HK-2 (cell line): Measurements from ENCODE around the gene GPRC5A.

Experiments used
- DNase-seq: peaks from one replicate; pipeline ENCODE4 v3.0.0-alpha.2; 2018; ENCODE audit not compliant: unreplicated experiment

The GPRC5A gene

DNA sequence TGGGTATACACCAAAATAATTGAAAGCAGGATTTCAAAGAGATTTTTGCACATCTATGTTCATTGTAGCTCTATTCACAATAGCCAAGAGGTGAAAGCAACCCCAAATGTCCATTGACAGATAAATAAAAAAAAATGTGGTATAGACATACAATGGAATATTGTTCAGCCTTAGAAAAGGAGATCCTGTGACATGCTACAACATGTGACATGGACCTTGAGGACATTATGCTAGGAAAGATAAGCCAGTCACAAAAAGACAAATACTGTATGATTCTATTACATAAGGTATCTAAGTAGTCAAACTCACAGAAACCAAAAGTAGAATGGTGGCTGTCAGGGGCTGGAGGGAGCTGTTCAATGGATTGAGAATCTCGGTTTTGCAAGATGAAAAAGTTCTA is 48.5 kb downstream of the GPRC5A start:
- DNase-seq = no peak

GRCh38 chr12:12941450-12942350 is 50.3 kb downstream of the GPRC5A start:
- no peak for DNase-seq

GRCh38 chr12:12943586-12944260 is 52.4 kb downstream of the GPRC5A start:
- no peak for DNase-seq

DNA sequence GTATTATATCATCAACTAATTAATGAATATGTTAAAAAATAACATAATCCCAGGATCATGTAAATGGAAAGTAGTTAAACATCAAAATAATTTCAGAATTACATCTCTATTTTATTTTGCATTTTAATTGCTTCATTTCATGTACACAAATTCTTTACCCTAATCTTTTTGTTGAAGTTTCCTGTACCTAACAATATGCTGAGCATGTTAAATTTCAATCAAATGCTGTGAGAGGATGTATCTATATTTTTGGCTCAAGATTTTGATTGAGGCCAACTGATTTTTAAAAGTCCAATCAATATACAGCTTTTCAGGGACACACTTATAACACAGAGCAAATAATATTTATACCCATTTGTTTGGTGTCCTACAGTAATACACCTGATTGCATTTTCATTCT is 54.2 kb downstream of the GPRC5A start:
- no peak for DNase-seq

- no peak for DNase-seq
Measured at GRCh38 chr12:12946686-12947355, 55.5 kb downstream of the GPRC5A start.

DNA sequence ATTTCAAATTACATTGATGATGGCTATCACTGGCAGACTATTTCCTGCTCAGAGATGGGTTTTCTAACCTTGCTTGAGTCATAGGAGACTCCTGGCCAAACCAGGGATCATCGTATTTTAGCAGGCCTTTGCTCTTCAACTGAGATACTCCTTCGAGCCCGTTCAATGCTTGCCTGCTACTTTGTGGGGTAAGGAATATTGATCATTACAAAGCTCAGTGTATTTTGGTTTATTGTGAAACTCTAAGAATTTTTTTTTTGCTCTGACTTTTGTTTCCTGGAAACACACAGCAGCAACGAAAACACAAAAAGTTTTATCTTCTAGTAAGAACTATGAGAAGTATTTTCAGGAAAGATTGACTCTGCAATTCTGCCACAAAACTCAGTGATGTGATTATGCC is 56.5 kb downstream of the GPRC5A start:
- DNase-seq = no peak

DNA sequence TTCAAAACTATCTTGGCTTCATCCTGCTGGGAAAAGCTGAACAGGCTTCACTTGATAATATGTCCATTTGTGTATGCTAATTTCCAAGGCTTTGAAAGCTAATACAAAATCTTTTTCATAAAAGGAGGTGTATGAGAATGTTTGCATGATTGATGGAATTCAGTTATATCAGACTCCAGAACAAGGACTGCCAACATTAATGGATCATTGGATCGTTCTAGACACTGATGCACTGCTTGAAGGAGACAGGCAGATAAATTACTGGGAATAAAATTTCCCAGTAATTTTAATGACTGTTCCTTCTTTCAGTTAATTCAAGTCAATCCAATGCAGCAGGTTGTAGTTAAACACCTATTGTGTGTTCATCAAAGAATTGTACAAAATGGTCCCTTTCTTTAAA is 60.1 kb downstream of the GPRC5A start:
- DNase-seq = no peak

DNA sequence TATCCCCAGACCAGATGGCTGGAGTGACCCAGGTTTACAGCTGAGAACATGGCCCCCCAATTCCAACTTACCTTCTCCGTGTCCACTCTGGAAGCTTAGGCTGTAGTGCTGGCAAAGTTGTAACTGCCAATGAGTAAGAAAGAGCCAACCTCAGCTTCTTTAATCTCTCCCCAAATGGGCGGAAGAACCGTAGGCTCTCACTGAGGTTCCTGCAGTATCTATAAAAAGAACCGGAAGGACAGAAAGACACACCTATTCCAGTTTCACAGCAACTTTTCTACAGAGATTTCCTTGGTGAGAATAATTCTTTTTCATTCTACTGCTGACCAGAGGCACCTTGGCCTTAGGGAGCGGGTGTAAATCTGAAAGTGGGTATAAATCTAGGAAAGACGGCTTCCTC is 60.7 kb downstream of the GPRC5A start, which contains the start of gene GPRC5D:
GPRC5D (minus strand) TSS at position 135 of the 400 bp plus-strand sequence. CDS start 1,786 bp downstream, outside the sequence.
- DNase-seq = no peak

GRCh38 chr12:12954356-12954755 is 63.0 kb downstream of the GPRC5A start:
- DNase-seq = no peak

- DNase-seq = no peak
Measured at GRCh38 chr12:12954878-12955625, 63.7 kb downstream of the GPRC5A start.

- no peak for DNase-seq
Measured at GRCh38 chr12:12958886-12959285, 67.5 kb downstream of the GPRC5A start.

DNA sequence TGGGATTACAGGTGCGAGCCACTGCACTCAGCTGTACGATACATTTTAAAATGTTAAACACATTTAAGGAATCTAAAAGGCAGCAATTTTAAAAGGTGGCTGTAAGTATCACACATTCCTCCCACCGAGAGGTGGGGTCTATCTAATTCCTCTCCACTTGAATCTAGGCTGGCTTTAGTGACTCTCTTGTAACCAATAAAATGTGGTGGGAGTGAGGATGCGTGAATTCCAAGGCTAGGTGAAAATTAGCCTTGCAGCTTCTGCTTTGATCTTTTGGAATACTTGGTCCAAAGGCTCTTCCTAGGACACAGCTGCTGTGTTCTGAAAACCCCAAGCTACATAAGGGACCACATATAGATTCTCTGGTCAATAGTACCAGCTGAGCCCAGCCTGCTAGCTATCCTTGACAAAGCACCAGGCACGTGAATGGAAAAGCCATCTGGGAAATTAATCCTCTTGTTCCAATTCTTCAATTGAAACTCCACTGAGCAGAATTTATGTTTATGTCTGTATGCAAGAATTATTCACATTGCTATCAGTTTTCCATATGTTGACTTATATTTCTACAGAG is 69.4 kb downstream of the GPRC5A start:
- no peak for DNase-seq

DNA sequence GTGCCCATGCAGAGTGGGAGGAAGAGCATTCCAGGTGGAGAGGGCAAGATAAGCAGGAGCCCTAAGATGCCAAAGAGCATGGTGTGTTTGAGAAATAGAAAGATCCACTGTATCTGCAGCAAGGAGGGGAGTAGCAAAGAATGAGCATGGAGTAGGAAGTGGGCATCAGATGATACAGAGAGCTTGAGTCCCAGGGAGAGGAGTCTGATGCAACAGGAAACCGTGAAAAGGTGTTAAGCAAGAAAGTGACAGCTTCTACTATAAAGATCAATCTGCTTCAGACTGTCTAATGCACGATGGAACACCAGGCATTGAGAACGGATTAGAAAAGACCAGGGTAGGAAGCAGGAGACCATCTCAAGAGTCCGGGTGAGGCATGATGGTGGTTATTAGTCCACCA is 72.9 kb downstream of the GPRC5A start:
- no peak for DNase-seq

- DNase-seq = no peak
Measured at GRCh38 chr12:12965836-12966235, 74.5 kb downstream of the GPRC5A start.
